Fibroblast of skin of right quadriceps (primary cell): Measurements from ENCODE around the gene RASSF4.

Source experiments
- DNase-seq: peaks from one replicate; pipeline ENCODE4 v3.0.0-alpha.2; 2013

The RASSF4 gene

GRCh38 chr10:44949127-44949802 lies 10.3 kb upstream of the RASSF4 start:
- DNase-seq = no peak

- no peak for DNase-seq
Observed at GRCh38 chr10:44949915-44950314, 9.7 kb upstream of the RASSF4 start.

GRCh38 chr10:44950326-44951225 lies 9.0 kb upstream of the RASSF4 start:
- DNase-seq = no peak

DNA sequence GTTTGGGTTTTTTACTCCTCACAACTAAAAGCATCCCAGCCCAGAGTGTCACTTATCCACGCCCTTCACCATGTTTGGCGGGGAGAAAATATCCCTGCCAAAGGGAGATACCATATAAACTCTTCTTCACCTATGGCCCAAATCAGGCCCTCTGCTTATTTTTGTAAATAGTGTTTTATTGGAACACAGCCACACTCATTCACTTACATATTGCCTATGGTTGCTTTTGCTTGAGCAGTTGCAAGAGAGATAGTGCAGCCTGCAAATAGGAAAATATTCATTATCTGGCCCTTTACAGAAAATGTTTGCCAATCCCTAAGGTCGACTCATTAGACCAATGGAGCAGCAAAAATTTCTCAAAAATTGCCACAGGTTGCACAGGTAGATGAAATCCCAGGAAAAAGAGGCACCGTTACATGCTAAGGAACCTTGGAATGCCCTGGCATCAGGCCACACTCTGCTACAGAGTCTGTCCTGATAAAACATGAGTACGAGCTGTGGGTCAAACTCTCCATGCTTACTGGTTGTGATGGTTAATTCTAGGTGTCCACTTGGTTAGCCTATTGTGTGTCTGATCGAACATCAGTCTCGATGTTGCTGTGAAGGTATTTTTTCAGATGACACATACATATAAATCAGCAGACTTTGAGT lies 7.9 kb upstream of the RASSF4 start:
- DNase-seq = no peak

GRCh38 chr10:44952779-44953231 lies 6.8 kb upstream of the RASSF4 start:
- DNase-seq = no peak

DNA sequence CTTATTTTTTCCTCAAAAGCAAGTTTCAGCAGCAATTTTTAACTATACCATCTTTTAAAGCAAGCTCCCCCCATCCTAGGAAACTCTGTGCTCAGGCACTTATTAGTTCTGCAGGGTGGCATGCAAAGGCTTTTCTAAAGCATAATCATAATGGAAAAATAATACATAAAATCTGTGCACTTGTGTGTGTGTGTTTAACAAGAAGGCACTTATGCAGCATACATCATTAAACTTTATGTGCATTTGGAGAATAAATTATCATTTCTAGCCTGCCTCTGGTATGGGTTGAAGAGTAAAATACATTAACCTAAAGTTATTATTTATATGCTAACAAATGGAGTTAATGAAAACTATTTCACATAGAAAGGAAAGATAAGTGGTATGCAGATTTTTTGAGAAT lies 5.6 kb upstream of the RASSF4 start:
- no peak for DNase-seq

- DNase-seq = no peak
Observed at GRCh38 chr10:44954962-44955361, 4.6 kb upstream of the RASSF4 start.

DNA sequence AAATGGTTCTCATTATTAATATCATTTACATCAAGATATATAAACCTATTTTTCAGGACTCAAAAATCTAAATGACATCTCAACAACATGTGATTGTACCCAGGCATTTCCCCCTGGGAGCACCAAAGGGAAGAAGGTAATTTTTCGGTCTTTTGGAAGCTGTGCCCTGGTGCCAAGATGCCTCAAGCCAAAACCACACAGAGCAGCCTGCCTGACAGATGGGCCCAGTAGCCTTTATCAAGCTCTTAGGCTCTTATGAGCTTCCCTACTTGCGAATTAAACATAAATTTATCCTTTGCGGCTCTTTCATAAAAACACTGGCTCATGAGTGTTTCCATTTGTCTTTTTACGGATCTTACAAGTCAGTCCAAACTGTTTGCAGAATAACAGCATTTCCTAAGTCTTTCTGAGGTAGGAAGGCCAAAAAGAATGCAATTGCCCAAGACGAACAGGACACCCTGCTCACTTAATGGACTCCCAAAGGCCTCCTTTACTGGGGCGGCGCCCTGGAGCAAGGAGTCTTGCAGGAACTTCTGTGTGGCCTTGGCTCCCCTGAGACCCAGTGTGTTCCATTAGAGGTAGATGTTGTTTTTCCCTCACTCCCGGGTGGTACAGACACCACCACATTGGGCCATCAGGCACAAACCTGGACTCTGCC lies 4.1 kb upstream of the RASSF4 start:
- DNase-seq = no peak

DNA sequence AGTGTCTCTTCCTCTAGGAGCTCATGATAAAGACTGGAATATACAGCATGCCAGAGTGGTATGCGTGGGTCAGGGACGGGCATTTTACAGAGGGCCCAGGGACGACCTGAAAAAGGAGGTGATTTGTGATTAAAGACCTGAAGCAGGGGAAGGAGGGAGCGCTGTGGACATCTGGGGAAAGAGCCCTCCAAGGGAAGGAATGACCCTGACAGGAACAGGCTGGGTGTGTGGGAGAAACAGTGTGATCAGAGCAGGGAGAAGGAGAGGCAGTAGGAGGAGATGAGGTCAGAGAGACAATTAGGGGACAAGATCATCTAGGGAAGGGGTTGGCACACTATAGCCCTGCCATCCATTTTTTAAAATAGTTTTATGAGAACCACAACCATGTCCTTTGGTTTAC lies 3.4 kb upstream of the RASSF4 start:
- DNase-seq = no peak

GRCh38 chr10:44956717-44957706 lies 2.6 kb upstream of the RASSF4 start:
- DNase-seq = no peak

- DNase-seq = peak; percentile 40
Observed at GRCh38 chr10:44958196-44958897, 1.3 kb upstream of the RASSF4 start.

- DNase-seq = no peak
Observed at GRCh38 chr10:44958898-44959246, 730 bp upstream of the RASSF4 start.

GRCh38 chr10:44960088-44960460 lies 472 bp downstream of the RASSF4 start:
- no peak for DNase-seq

DNA sequence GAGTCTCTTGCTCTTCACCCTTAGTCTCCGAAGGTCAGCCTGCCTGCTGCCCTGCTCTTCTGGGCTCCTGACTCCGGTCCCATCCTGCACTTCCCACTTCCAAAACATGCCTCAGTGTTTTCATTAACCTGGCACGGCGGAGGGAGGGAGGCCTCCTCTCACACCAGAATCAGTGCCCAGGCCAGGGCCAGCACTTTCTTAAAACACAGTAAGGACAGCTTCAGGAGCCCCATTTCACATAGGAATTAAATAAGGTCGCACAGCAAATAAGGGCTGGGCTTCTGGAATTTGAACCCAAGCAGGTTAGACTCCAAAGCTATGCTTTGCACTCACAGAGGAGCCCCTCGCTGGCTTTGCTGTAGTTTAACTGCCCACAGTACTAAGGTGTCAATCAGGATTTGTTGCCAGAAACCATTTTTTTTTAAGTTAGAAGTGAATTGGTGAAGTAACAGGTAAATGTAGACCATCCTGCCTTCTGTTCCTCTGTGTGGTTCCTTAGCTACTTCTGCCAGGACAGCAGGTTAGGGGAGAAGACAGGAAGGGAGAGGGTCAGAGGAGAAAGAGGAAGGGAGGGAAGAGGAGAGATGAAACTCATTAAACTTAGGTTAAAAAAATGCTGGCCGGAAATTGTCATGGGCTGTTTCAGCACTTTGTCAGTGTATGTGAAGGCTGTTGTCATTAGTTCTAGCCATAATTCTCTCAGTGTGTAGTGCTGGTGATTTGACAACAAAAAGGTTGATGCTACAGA lies 1.1 kb downstream of the RASSF4 start:
- no peak for DNase-seq

- DNase-seq = no peak
Observed at GRCh38 chr10:44961230-44961571, 1.6 kb downstream of the RASSF4 start.

DNA sequence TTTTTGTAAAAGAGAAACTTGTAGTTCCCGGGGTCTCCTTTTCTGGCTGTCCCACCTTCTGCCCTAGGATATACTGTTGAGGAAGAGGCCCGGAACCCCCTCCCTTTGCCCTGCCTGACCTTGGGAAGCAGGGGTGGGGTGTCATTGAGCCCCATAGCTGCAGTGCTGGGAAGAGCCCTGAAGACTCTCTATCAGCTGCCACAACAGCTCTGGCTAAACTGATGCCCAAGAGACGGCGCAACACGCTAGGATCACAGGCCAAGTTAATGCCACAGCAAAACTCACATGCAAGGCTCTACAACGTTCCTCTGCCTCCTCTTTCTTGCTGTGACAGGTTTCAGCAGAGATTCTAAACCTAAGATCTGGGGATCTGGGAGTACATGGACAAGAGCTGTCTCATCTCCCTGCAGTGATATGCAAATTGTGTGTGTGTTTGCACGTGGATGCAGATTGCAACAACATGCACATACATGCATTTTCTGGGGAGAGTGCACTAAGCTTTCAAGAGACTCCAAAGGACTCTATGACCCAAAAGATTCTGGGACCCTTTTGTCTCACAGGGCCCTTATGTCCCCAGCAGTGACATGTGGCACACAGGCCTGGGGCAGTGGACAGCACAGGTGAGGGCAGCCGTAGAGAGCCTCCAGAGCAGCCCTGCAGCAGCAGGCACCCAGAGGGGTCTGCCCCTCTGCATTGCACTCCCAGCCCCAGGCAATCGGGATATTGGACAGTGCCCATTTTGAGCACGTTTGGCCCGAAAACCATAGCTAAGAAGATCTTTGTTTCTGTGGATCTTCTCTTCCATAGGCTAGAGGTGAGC lies 2.5 kb downstream of the RASSF4 start:
- no peak for DNase-seq

GRCh38 chr10:44962870-44963738 lies 3.5 kb downstream of the RASSF4 start:
- no peak for DNase-seq

GRCh38 chr10:44963772-44964633 lies 4.4 kb downstream of the RASSF4 start:
- DNase-seq = no peak
